Stimulated activated CD8-positive, alpha-beta memory T cell treated with anti-CD3 and anti-CD28 coated beads, Interleukin-7, amount 100 ng/mL, for 1 hour (primary cell): ENCODE measurements around the gene STX4.

ENCODE experiments used
- DNase-seq, 2 donors: peaks; one replicate each; pipeline ENCODE4 v3.0.0-alpha.2; 2020; ENCODE audit warnings: low read depth in 2 of 2

The STX4 gene

GRCh38 chr16:31064882-31065461 is 31.6 kb downstream of the STX4 start:
- DNase-seq: no peak

DNA sequence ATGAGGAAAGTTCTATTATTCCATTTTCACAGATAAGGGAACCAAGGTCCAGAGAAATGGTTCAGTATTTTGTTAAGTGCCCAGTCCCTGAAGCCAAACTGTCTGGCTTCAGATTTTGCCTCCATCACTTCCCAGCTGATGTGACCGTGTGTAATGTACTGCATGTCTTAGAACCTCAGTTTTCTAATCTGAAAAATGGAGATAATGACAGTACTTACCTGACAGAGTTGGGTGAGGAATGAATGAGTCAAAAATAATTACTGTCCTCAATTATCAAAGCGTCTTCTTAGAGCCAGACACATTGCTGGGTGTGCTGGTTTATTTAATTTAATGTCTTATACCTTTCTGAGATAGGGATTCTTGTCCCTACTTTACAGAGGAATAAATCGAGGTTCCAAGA is 34.0 kb downstream of the STX4 start:
- no peak for DNase-seq

DNA sequence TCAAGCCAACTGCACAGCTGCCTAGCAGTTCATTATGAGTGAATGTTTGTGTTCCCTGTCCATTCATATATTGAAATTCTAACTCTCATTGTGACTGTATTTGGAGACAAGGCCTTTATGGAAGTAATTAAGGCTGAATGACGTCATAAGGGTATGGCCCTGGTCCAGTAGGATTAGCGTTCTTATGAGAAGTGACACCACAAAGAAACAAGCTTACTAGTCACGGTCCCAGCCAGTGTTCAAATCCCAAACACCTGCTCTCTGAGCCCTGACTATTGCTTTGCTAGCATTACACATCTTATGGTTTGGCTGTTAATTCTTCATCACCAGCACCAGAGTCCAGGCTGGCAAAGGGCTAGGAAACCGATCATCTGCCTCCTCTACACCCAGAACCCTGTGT is 38.5 kb downstream of the STX4 start:
- no peak for DNase-seq

DNA sequence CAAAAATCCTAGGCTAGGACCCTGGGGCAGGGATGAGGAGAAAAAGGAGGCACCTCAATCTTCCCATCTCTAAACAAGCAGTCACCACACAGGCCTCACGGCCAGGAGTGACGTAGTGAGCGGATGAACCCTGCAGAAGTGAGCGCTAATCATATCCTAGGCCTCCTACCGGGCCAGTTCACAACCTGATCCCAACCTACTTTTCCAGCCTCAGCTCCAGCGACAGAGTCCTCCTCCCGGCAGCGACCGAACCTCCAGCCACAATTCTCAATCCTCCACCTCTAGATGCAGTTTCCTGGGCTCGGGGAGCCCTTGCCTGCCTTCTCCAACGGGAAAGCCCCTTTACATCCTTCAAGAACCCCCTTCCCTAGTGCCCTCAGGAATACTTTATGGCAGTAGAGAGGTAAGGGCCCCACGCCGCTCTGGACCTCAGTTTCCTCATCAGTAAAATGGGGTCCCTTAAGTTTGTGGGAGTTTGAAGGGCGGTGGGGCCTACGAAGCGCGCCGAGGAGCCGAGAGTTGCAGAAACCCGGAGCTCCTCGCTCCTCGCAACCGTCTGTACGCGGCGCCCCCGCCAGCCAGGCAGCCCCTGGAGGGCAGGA is 39.3 kb downstream of the STX4 start:
- no peak for DNase-seq

GRCh38 chr16:31073142-31073969 is 40.0 kb downstream of the STX4 start:
- DNase-seq: peak; percentile 68 to 70

DNA sequence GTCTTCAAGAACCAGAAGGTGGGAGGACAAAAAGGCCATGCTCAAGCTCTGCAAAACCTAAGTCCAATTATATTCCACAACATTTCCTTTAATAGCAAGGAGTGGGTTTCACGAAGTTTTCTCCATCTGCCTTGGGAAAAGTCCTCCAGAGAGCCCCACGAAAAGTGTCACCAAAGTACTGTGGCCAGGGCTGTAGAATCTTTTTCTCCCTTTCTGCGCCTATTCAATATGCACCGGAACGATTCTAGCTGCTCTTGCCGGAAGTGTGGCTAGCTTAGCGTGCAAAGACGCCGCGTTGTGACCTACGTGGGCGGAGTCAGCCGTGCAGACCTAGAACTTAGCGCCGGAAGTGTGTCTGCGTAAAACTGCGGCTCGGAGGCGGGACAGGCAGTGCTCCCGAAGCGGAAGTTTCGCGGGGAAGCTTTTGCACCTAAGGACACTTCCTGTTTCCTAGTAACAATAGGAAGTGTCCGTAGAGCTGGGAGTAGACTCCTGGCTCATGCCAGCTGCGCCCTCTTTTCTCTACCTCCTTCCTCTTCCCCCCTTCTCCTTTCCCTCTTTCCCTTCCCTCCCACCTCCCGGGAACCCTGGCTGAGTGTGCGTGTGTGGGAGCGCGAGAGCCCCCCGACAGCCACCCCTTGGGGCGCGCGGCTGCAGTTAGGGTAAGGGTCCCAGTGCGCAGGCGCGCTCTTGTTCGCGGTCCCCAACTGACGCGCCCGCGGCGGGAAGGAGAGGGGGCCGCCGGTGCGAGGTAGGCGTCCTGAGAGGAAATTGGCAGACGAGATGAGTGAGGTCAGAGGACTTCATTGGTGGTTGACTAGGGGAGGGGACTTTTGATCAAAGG is 40.8 kb downstream of the STX4 start, which contains the start of the genes ZNF646 and ZNF668:
Gene ZNF646, plus strand, starts transcription at position 453 of the 844 bp plus-strand sequence. CDS start 1,903 bp downstream, outside the sequence.
Gene ZNF668, minus strand, starts transcription at position 271 of the 844 bp plus-strand sequence. CDS start 9,781 bp downstream, outside the sequence.
- DNase-seq: peak; percentile 92 to 94

DNA sequence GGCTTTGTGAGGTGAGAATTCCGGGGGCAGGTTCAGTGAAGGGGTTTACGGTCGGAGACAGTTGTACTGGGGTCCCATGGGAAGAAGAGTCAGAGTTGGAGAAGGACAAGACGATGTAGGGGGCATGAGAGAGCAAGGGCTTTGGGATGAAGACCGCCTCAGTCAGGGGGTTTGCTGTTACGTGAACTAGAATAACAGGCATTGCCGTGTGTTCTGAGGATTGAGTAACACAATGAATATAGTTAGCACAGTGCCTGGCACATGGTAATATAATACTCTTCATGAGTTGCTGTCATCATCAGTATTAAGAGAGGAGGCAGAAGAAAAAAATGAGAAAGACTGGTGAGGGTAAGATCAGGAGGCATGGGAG is 41.4 kb downstream of the STX4 start:
- no peak for DNase-seq

DNA sequence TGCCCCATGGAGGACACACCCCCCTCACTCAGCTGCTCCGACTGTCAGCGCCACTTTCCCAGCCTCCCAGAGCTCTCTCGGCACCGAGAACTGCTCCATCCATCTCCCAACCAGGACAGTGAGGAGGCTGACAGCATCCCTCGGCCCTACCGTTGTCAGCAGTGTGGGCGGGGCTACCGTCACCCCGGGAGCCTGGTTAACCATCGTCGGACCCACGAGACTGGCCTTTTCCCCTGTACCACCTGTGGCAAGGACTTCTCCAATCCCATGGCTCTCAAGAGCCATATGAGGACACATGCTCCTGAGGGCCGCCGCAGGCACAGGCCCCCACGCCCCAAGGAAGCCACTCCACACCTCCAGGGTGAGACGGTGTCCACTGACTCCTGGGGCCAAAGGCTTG is 43.0 kb downstream of the STX4 start:
- no peak for DNase-seq

- no peak for DNase-seq
These were observed 43.7 kb downstream of the STX4 start for GRCh38 chr16:31077024-31077423.

DNA sequence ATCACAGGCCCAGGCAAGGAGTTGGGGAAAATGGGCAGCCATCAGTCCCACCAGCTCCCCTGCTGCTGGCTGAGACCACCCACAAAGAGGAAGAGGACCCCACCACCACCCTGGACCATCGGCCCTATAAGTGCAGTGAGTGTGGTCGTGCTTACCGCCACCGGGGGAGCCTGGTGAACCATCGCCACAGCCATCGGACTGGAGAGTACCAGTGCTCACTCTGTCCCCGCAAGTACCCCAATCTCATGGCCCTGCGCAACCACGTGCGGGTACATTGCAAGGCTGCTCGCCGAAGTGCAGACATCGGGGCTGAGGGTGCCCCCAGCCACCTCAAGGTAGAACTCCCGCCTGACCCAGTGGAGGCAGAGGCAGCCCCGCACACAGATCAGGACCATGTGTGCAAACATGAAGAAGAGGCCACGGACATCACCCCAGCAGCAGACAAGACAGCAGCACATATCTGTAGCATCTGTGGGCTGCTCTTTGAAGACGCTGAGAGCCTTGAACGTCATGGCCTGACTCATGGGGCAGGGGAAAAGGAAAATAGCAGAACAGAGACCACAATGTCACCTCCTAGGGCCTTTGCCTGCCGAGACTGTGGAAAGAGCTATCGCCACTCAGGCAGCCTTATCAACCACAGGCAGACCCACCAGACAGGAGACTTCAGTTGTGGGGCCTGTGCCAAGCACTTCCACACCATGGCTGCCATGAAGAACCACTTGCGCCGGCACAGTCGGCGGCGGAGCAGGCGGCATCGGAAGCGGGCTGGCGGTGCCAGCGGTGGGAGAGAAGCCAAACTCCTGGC is 44.4 kb downstream of the STX4 start:
- no peak for DNase-seq

DNA sequence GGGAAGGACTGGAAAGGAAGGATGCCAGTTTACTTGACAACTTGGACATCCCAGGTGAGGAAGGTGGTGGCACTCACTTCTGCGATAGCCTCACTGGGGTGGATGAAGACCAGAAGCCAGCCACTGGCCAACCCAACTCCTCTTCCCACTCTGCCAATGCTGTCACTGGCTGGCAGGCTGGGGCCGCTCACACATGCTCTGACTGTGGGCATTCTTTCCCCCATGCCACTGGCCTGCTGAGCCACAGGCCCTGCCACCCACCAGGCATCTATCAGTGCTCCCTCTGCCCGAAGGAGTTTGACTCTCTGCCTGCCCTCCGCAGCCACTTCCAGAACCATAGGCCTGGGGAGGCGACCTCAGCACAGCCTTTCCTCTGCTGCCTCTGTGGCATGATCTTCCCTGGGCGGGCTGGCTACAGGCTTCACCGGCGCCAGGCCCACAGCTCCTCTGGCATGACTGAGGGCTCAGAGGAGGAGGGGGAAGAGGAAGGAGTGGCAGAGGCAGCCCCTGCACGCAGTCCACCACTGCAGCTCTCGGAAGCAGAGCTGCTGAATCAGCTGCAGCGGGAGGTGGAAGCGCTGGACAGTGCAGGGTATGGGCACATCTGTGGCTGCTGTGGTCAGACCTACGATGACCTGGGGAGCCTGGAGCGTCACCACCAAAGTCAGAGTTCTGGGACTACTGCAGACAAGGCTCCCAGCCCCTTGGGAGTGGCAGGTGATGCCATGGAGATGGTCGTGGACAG is 45.4 kb downstream of the STX4 start:
- DNase-seq: no peak

DNA sequence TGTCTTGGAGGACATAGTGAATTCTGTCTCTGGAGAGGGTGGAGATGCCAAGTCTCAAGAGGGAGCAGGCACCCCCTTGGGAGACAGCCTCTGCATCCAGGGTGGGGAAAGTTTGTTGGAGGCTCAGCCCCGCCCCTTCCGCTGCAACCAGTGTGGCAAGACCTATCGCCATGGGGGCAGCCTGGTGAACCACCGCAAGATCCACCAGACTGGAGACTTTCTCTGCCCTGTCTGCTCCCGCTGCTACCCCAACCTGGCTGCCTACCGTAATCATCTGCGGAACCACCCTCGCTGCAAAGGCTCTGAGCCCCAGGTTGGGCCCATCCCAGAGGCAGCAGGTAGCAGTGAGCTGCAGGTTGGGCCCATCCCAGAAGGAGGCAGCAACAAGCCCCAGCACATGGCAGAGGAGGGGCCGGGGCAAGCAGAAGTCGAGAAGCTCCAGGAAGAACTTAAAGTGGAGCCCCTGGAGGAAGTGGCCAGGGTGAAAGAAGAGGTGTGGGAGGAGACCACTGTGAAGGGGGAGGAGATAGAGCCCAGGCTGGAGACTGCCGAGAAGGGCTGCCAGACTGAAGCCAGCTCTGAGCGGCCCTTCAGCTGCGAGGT is 46.1 kb downstream of the STX4 start:
- DNase-seq: no peak

GRCh38 chr16:31080035-31080629 is 46.8 kb downstream of the STX4 start:
- no peak for DNase-seq

DNA sequence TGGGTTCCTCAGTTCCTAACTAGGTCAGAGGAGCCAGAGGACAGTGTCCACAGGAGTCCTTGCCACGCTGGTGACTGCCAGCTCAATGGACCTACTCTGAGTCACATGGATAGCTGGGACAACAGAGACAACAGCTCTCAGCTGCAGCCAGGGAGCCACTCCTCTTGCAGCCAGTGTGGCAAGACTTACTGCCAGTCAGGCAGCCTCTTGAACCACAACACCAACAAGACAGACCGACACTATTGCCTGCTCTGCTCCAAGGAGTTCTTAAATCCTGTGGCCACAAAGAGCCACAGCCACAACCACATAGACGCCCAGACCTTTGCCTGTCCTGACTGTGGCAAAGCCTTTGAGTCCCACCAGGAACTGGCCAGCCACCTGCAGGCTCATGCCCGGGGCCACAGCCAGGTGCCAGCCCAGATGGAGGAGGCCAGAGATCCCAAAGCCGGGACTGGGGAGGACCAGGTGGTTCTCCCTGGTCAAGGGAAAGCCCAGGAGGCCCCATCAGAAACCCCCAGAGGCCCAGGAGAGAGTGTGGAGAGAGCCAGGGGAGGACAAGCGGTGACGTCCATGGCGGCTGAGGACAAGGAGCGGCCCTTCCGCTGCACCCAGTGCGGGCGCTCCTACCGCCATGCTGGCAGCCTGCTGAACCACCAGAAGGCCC is 47.5 kb downstream of the STX4 start:
- DNase-seq: no peak

GRCh38 chr16:31081428-31082351 is 48.3 kb downstream of the STX4 start:
- DNase-seq: no peak

DNA sequence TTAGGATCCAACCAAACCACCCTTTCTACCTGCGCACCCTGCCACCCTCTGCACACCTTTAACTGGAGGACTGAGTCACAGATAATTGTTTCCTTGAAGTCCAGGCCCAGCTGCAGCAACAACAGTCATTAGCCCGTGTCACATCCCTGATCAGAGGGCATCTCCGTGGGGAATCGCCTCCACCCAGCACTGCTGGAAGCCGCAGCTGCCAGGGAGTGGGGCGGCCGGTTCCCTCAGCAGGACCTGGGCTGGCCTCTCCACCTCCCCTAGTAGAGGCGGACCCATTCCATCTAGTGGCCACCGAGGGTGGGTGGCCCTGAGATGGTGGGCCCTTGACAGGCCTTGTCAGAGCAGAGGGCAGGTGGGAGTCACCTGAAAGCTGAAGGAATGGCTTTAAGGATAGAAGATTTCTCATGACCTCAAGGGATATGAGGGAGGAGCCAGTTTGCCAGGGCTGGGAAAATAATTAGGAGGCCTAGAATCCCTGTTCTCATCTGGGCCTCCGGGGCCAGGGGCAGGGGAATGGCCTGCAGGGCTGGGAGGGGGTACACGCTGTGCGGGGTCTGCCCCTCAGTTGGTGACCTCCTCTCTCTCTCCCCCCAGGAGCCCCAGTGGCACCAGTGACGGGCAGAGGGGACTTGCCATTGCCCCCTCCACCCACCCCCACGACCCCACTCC is 49.1 kb downstream of the STX4 start:
- DNase-seq: no peak

DNA sequence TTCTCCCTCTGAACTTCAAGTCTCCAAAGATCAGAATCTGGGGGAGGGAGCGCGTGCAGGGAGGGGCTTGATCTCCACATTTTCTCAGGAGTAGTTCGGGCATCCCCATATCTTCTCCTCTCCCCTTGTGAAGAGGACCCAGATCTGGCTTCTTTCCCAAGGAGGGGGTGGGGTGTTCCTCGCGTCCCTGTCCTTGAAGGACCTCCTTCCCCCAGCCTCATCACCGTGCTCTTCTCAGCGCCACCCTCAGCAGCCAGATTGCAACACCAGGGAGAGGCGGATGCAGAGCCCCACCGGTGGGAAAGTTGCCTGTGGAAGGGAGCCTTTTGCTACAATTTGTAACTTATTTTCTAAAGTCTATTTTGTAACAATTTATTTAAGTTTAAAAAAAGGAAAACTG is 49.7 kb downstream of the STX4 start:
- DNase-seq: no peak
